Left renal cortex interstitium (tissue), 4 donors: ENCODE measurements around the gene RUBCN. TPM values are rescaled to one million over a fixed set of nuclear protein-coding genes. Genes with fewer than 3 reads are reported as not detected.

ENCODE experiments used
- DNase-seq, 4 donors: peaks; one replicate each; pipeline ENCODE4 v3.0.0-alpha.2; 2013; ENCODE audit warnings: low read depth in 4 of 4, low spot score in 2 of 4, missing footprints in 1 of 4
- polyA plus RNA-seq, 4 donors: library from polyadenylated mRNA; unstranded; fragments of 120-200 nt; gene quantifications; one replicate each; pipeline ENCODE4 v1.2.1, GENCODE V29; 2013; ENCODE audit not compliant: insufficient read length in 4 of 4

The RUBCN gene
- polyA plus RNA-seq = 10 to 100 TPM in 3 of 4 donors, 1 to 10 TPM in 1; 8.4 to 17.6 (median 14.0) TPM

GRCh38 chr3:197736491-197737318 is at the start of gene RUBCN:
TSS of gene RUBCN (minus strand) at chr3:197736904. CDS start at chr3:197736719, 185 bp downstream.
- peak in 3 of 4 donors; percentile 68 to 89 (median 85) for DNase-seq

GRCh38 chr3:197784019-197784585 is 47.4 kb upstream of the RUBCN start:
- no peak for DNase-seq

- DNase-seq = no peak
Observed at GRCh38 chr3:197782230-197782629, 45.5 kb upstream of the RUBCN start.

- no peak for DNase-seq
Observed at GRCh38 chr3:197775317-197775716, 38.6 kb upstream of the RUBCN start.

- no peak for DNase-seq
Observed at GRCh38 chr3:197761784-197762183, 25.1 kb upstream of the RUBCN start.

GRCh38 chr3:197758512-197758911 is 21.8 kb upstream of the RUBCN start:
- no peak for DNase-seq

GRCh38 chr3:197756704-197757103 is 20.0 kb upstream of the RUBCN start:
- no peak for DNase-seq

- DNase-seq = no peak
Observed at GRCh38 chr3:197753263-197753662, 16.6 kb upstream of the RUBCN start.

GRCh38 chr3:197752107-197752506 is 15.4 kb upstream of the RUBCN start:
- DNase-seq = no peak

- peak in 3 of 4 donors; percentile 17 to 19 (median 19) for DNase-seq
Observed at GRCh38 chr3:197750858-197751737, 14.4 kb upstream of the RUBCN start.

GRCh38 chr3:197750396-197750831 is 13.7 kb upstream of the RUBCN start:
- peak in 3 of 4 donors; percentile 17 to 46 (median 41) for DNase-seq

- DNase-seq = peak; percentile 59 to 79 (median 72)
Observed at GRCh38 chr3:197749601-197750395, 13.1 kb upstream of the RUBCN start, which contains the start of gene FYTTD1. TSS of gene FYTTD1 (plus strand) at chr3:197749883. CDS start at chr3:197749972, 89 bp downstream.

GRCh38 chr3:197749315-197749600 is 12.6 kb upstream of the RUBCN start:
- DNase-seq = peak in 1 of 4 donors; percentile 50

- peak in 1 of 4 donors; percentile 28 for DNase-seq
Observed at GRCh38 chr3:197748597-197749314, 12.1 kb upstream of the RUBCN start.

GRCh38 chr3:197746801-197747237 is 10.1 kb upstream of the RUBCN start:
- no peak for DNase-seq

- no peak for DNase-seq
Observed at GRCh38 chr3:197746209-197746608, 9.5 kb upstream of the RUBCN start.

- no peak for DNase-seq
Observed at GRCh38 chr3:197742787-197743186, 6.1 kb upstream of the RUBCN start.

- no peak for DNase-seq
Observed at GRCh38 chr3:197737749-197738462, 1.2 kb upstream of the RUBCN start.

- DNase-seq = no peak
Observed at GRCh38 chr3:197737319-197737649, 580 bp upstream of the RUBCN start.
